GM19023 (cell line): ENCODE measurements around the gene DLK1.

Experiments used
- ATAC-seq: cut with Tn5 transposase; IDR thresholded peaks from one replicate; pipeline ENCODE4 v1.9.1; 2021; ENCODE audit warnings: mild to moderate bottlenecking, moderate library complexity; ENCODE audit not compliant: unreplicated experiment

The DLK1 gene

GRCh38 chr14:100713705-100714104, 13.0 kb upstream of the DLK1 start:
- ATAC-seq, result no peak

DNA sequence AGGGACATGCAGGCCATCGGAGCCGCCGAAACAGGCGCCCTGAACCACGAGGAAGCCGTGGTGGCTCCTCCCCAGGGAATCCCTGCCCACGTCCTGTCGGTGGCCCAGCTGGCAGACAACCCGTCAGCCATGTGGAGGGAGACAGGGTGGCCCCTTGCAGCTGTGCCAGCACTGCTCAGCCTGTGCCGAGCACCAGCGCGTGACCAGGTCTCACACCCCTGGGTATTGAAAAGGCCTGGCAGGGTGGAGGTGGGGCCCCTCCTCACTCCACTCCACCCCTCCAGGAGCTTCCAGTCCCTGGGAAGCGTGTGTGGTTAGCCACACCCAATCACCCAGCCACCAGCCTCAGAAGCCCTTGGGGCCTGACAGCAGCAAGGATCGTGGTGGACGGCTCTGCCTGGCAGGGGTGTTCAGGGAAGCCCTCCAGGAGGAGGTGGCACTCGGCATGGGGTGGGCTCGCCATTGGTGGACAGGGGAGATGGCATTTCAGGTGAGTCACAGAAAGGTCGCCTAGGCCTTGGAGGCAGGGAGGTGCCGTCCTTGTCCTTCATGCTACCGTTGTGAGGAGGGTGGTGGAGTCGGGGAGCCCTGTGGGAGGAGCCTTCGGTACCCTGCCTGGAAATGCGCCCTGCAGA, 12.3 kb upstream of the DLK1 start:
- ATAC-seq, result no peak

- ATAC-seq, result no peak
Measured at GRCh38 chr14:100715332-100715731, 11.4 kb upstream of the DLK1 start.

- ATAC-seq, result no peak
Measured at GRCh38 chr14:100715803-100716202, 10.9 kb upstream of the DLK1 start.

DNA sequence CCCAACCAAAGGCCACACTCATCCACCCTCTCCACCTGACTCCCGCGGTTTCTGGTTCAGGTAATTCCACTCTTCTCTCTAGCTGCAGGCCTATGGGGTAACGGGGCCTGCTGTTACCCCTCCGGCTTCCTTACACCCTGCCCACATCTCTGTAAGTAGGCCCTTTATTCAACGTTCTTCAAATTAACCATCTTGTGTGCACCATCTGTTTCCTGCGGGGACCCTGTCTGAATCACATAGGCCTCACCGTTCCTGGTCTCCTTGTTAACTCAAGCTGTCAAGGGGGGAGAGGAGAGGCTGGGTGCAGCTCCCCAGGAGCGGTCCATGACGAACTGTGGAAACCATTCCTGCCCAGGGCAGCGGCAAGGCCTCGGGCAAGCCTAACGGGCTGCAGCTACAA, 9.3 kb upstream of the DLK1 start:
- ATAC-seq, result no peak

GRCh38 chr14:100719976-100720520, 6.6 kb upstream of the DLK1 start:
- ATAC-seq, result no peak

DNA sequence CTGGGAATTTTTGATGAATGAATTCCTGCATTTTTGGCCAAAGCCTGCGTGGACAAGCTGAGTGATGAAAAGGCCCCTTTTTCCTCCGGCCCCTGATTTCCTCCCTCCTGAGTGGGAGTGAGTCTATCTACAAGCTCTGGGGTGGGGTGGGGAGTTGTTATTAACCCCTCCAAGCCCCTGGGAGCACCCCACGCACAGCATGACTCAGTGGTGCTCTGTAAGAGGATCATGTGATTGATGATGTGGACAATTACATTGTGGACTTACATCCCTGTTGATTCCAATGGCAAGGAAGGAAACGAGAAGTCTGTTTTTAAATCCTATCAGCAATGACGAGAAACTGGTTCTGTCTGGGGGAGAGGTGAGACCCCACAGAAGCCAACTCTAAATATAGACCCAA, 5.1 kb upstream of the DLK1 start:
- no peak for ATAC-seq

DNA sequence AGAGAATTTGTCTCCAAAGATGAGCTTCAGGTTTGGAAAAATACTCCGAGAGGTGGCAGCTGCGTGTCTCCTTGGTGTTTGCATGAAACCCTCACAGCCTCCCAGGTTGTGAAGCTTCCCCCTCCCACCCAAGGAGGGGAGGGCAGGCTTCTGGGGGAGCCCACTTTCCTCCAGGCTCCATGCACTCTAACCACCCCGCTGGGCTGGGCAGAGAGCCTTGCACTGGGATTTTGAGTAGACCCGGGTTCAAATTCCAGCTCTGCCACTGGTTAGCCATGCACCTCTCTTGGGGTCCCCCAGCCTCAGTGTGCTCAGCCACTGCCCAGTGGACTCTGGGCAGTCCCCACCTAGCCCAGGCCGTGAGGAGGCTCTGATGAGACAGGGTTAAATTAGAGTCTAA, 4.3 kb upstream of the DLK1 start:
- ATAC-seq, result no peak

DNA sequence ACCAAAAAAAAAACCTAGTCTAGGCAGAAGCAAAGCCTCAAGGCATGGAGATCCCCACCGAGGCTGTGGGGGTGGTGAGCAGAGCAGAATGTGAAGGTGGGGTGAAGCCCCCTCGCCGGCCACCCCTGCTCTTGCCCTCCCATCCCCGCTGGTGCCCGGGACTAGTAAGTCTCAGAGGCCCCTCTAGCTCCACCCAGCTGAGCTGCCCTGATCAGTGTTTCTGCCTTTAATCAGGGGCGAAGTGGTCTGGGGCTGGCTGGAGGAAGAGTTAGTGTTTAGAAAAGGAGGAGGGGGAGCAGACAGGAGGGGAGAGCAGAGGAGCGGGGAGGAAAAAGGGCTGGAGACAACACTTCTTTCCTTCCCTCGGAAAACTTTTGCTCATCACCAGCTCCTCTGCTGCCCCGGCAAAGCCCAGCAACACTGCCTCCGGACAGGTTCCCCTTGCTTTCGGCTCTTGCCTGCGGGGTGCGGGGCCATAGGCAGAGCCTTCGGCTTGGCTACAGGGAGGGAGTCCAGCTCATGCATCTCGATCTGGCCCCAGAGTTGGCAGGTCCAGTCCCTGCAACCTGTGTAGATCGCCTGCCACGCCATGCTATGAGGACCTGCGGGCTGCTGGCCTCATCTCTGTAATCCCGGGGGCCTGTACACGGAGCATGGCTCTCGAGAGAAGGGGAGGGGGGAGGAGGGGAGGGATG, 3.4 kb upstream of the DLK1 start:
- no peak for ATAC-seq

GRCh38 chr14:100723830-100724437, 2.8 kb upstream of the DLK1 start:
- no peak for ATAC-seq

- ATAC-seq, result no peak
Measured at GRCh38 chr14:100724536-100724935, 2.2 kb upstream of the DLK1 start.

DNA sequence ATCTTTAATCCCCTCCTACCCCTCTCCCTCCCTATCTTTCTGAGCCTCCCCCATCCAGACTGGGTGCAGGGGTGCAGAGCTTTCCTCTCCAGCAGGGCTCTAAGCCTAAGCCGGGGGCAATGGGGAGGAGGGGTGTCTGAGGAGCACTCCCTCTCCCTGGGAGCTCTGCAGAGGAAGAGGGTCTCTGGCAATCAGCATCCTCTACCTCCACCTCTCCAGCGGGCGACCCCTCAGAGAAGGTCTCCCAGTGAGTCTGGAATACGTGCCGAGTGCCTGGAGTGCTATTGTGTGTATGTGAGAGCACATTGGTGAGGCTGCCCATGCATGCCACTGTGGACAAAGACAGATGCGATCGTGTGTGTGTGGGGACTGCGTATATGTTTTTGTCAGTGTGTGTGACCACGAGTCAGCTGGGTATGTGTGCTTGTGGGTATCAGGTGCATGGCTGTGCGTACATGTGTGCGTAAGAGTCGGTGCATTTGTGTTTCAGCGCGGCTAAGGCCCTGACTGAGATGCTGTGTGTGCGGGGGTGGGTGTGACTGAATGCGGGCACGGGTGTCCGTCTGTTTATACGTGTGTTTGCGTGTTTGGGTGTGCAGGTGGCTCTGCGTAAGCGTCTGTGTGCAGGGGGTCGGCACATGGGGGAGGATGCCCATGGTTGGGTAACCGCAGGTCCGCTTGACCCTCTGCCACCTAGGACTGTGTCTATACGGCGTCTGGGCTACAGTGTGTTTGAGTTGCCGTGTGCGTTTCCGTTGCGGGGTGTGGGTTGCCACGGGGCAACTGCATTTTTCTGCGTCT, 905 bp upstream of the DLK1 start:
- ATAC-seq, result no peak

DNA sequence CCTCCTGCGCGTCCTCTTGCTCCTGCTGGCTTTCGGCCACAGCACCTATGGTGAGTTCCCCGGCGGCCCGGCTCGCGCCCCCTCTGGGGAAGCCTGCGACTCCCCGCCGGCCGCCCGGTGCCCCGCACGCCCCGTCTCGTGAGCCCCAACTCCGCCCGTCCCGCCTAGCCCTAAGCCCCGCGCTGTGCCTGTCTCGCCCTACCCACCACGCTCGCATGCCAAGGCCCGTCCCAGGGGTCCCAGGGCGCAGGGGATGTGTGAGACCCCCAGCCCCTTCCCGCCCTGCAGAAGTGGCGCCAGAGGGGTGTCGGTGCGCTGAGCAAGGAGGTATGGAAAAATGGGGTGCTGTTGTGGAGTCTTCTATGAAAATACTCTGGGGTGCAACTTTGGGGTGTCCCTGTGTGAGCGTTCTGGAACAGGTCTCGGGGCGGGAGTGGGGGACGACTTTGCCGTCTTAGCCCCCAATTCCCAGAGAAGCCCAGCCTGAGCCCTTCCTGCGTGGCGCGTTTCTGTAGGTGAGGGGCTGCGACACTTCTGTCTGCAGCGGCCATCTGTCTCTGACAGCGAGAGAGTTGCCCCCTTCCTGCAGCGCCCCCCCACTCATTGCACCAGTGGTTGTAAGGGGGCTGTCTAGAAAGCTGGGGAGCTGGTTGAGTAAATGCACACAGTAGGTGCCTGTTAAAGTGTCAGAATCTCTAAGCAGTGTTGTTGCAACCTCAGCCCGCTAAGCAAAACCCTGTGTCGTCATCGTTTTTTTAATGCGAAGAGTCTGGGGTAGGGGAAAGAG, 587 bp downstream of the DLK1 start:
- ATAC-seq, result no peak

- no peak for ATAC-seq
Measured at GRCh38 chr14:100727873-100728240, 1.2 kb downstream of the DLK1 start.

- no peak for ATAC-seq
Measured at GRCh38 chr14:100728962-100729361, 2.3 kb downstream of the DLK1 start.

DNA sequence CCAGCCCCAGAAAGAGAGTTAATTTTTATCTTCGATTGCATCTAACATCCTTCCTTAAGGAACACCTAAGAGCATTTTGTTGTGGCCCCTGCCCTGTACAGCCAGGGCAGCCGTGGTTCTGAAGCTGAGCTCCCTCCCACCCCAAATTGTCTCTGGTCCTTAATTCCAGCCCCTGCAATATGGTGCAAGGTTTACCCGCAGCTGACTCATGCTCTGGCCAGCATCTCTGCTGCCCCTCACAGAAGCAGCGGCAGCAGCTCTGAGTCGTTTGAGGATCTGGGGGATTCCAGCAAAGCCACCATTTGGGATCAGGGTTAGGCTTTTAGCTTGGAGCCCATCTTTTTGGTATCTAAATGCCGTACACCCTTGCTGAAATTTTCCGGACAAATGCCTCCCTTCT, 3.3 kb downstream of the DLK1 start:
- no peak for ATAC-seq

DNA sequence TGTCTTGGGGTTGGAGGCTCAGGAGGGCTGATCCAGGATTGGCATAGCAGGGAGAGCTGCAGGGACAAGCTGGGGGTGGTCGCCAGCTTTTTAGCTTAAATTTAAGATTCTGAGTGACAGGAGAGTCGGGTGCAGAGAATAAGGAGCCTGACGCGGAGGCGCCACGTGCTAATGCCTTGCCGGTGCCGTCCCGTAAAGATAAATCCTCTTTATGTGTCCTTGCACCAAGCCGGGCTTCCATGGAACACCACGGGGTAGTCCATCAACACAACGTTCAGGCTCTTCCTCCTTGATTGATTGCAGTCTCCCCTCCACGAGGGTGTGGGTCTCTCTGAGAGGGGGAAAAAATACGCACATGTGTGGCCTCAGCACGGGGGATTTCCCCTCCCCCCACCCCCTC, 3.9 kb downstream of the DLK1 start:
- no peak for ATAC-seq

GRCh38 chr14:100731011-100731670, 4.4 kb downstream of the DLK1 start:
- ATAC-seq, result no peak

DNA sequence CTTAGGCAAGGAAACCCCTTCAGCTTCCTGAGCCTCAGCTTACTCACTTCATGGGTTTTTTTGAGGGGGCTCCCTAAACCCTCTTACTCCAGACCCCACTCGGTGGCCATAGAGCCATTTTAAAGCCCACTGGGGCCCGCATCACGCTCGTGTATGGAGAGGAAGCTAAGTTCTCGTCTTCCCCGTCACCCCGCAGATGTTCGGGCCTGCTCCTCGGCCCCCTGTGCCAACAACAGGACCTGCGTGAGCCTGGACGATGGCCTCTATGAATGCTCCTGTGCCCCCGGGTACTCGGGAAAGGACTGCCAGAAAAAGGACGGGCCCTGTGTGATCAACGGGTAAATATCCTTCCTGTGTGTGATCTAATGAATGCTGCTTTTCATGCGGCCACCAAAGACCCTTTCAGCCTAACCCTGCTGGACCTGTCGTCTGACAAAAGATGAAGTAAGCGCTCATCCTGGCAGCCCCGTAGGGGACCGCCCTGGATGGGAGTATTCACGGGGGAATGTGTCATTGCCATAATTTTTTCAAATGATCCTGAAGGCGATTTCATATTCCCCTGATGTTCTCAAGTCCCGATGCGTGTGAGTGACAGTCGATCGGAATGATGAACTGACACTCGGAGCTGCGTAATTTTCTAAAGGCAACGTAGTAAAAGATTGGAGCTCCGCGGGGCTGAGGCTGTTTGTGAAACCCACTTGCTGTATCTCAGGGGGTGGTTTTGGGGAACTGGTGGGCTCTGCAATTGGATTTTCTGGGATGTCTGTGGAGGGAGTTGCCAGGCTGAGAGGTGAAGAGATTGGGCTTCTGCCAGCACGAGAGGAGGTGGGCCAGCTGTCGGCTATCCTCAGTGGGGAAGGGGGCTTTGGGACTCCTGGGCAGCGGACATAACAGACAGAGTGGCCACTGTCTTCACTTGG, 5.4 kb downstream of the DLK1 start:
- no peak for ATAC-seq
